Suprapubic skin (tissue), 4 donors: ENCODE results near the gene GAB1. TPM values are rescaled to one million over a fixed set of nuclear protein-coding genes. Genes with fewer than 3 reads are reported as not detected.

Source experiments
- DNase-seq, 2 donors: peaks; one replicate each; pipeline ENCODE4 v3.0.0-alpha.2; 2019; ENCODE audit warnings: low spot score in 2 of 2
- H3K27ac ChIP-seq: fragments of 200-600 bp; sonication (generic); one replicate; pipeline ENCODE4 v1.5.1; 2019
- H3K27me3 ChIP-seq: fragments of 200-600 bp; sonication (generic); one replicate; pipeline ENCODE4 v1.5.1; 2019
- H3K36me3 ChIP-seq: fragments of 200-600 bp; sonication (generic); one replicate; pipeline ENCODE4 v1.5.1; 2019
- H3K4me1 ChIP-seq: fragments of 200-600 bp; sonication (generic); one replicate; pipeline ENCODE4 v1.5.1; 2019
- H3K4me3 ChIP-seq: fragments of 200-600 bp; sonication (generic); one replicate; pipeline ENCODE4 v1.5.1; 2019; ENCODE audit warnings: mild to moderate bottlenecking
- H3K9me3 ChIP-seq: fragments of 200-600 bp; sonication (generic); one replicate; pipeline ENCODE4 v1.5.1; 2019
- EP300 ChIP-seq: sonication (generic); formaldehyde crosslinking; IDR thresholded peaks from one replicate; pipeline ENCODE4 v1.6.1; 2017; ENCODE audit warnings: antibody characterized with exemption
- POLR2A ChIP-seq, 2 donors: fragments of 450-650 bp; IDR thresholded peaks; one replicate each; pipeline ENCODE4 v1.6.1; 2017; ENCODE audit warnings: antibody characterized with exemption in 2 of 2, mild to moderate bottlenecking in 2 of 2, moderate library complexity in 2 of 2
- POLR2AphosphoS5 ChIP-seq, 3 donors: sonication (generic); formaldehyde crosslinking; IDR thresholded peaks; one replicate each; pipeline ENCODE4 v1.6.1; 2017; ENCODE audit warnings: antibody characterized with exemption in 3 of 3
- WGBS: methylation state at CpG from one replicate; pipeline ENCODE4 v1.1.5; 2018; 5-methylcytosine and 5-hydroxymethylcytosine counted together
- total RNA-seq, 4 donors: library from RNA; depleted of rRNA; stranded (reverse); fragments of >200 nt; gene quantifications; one replicate each; pipeline ENCODE4 v1.1.0, GENCODE V29; 2016
- TF ChIP-seq, protein P1 (sequence below), 2 donors: fragments of 200-600 bp in 1 of 2; fragments of 450-650 bp in 1 of 2; sonication (generic) in 1 of 2; IDR thresholded peaks; one replicate each; pipeline ENCODE4 v1.5.1; 2016 to 2019; ENCODE audit warnings: antibody characterized with exemption in 2 of 2, mild to moderate bottlenecking in 1 of 2, moderate library complexity in 1 of 2

Gene GAB1
- total RNA-seq, 4 donors from 2014 or later: 39.5 to 64.5 (median 46.4) TPM

DNA sequence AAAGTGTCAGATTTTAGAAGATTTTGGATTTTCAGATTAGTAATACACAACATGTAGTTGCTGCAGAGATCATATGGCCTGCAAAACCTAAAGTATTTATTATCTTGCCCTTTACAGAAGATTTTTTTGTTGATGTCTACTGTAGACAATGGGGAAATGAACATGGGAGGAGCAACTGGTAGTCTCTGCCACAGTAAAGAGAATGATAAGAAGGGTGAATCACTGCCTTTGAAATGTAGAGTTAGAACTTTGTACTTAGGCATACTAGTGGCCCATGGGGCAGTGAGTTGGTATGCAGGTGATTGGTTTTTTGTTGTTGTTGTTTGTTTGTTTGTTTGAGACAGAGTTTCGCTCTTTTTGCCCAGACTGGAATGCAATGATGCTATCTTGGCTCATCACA, 50.1 kb downstream of the GAB1 start:
- Histone ChIP-seq H3K4me1 (peaks cover 46% of the 10 kb centered on the region), H3K36me3 (no peaks in the 10 kb centered on the region), H3K27me3 (no peaks in the 10 kb centered on the region), H3K9me3 (no peaks in the 10 kb centered on the region), H3K27ac (no peak overlapping the region), H3K4me3 (no peak overlapping the region)
- DNase-seq: no peak
- TF ChIP-seq, protein P1, sequence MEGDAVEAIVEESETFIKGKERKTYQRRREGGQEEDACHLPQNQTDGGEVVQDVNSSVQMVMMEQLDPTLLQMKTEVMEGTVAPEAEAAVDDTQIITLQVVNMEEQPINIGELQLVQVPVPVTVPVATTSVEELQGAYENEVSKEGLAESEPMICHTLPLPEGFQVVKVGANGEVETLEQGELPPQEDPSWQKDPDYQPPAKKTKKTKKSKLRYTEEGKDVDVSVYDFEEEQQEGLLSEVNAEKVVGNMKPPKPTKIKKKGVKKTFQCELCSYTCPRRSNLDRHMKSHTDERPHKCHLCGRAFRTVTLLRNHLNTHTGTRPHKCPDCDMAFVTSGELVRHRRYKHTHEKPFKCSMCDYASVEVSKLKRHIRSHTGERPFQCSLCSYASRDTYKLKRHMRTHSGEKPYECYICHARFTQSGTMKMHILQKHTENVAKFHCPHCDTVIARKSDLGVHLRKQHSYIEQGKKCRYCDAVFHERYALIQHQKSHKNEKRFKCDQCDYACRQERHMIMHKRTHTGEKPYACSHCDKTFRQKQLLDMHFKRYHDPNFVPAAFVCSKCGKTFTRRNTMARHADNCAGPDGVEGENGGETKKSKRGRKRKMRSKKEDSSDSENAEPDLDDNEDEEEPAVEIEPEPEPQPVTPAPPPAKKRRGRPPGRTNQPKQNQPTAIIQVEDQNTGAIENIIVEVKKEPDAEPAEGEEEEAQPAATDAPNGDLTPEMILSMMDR (IDR thresholded peaks at IDR 0.05): no peak
- TF ChIP-seq EP300 (no peak), POLR2AphosphoS5 (IDR thresholded peaks at IDR 0.05) (no peak), POLR2A (IDR thresholded peaks at IDR 0.05) (no peak)
- WGBS: 93% methylated on average over 1 of the region's 1 CpG

DNA sequence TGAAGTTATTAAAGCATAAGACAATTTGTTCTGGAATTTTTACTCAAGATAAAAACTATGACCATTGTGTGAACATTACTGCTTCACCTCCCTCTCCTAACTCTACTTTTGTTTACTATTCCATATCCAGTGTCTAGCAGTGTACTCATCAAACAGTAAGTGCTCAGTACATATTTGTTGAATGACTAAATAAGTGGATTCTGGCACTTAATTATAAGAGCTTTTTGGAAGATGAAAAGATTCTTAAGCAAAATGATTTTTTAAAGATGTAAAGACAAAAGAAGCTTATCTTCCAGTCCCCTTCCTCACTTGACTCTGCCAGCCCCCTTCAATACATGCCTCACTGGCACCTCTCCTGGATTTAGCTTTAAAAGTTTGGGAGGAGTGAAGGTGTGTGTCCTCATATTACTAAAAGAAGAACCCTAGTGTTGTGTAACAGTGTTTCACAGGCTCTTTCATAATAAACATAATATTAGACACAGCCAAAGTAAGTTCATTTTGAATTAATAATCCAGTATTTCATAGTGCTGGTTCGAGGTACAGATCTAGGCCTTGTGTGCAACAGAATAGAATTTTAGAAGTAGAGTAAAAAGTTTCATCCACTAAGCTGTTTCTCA, 53.0 kb downstream of the GAB1 start:
- TF ChIP-seq, protein P1 (IDR thresholded peaks at IDR 0.05): no peak
- TF ChIP-seq EP300 (no peak), POLR2AphosphoS5 (IDR thresholded peaks at IDR 0.05) (no peak), POLR2A (IDR thresholded peaks at IDR 0.05) (no peak)
- H3K4me3 ChIP-seq: no peak overlapping the region
- peaks cover 34% of the 10 kb centered on the region for H3K4me1 ChIP-seq
- H3K36me3 ChIP-seq: no peaks in the 10 kb centered on the region
- H3K9me3 ChIP-seq: no peaks in the 10 kb centered on the region
- H3K27ac ChIP-seq: peak overlapping the region; percentile 3
- WGBS: 33% methylated on average over 1 of the region's 1 CpG
- H3K27me3 ChIP-seq: no peaks in the 10 kb centered on the region
- no peak for DNase-seq

DNA sequence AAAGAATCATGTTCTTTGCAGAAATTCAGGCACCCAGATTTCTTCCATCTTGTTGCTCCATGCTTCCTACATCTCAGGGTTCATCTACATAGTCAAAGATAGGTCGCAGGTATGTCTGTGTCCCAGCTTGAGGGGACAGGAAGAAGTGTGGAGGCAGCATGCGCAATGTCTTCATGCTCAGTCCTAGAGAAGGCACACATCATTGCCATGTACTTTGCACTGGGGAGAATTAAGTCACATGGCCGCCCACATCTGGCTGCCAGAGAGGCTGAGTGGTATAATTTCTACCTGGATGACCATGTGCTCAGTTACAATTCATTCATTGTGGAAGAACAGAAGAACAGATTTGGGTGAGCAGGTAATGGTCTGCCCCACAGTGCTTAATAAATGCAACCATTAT, 54.1 kb downstream of the GAB1 start:
- Histone ChIP-seq H3K4me1 (peaks cover 31% of the 10 kb centered on the region), H3K27ac (no peak overlapping the region)
- 82% methylated on average over 3 of the region's 3 CpGs for whole genome bisulfite sequencing

DNA sequence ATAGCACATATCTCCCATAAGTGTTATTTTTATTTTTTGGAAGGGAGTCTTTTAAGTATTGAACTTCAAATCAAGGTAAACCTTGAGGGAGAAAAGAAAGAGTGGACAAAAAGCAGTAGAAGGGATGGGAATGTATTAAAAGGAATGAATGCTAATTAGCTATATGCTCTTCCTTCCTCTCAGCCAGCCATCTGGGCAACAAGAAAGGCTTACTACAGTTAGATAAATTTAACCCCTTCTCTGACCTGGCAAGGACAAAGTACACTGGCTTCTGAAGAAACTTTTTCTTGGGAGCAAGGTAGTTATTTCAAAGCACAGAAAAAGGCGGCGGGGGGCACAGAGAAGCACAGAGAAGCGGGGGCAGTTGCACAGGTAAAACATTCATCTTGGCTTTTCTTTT, 54.6 kb downstream of the GAB1 start:
- 93% methylated on average over 3 of the region's 3 CpGs for WGBS
- H3K36me3 ChIP-seq: no peaks in the 10 kb centered on the region
- H3K4me3 ChIP-seq: no peak overlapping the region
- no peaks in the 10 kb centered on the region for H3K9me3 ChIP-seq
- H3K4me1 ChIP-seq: peaks cover 31% of the 10 kb centered on the region
- TF ChIP-seq POLR2A (IDR thresholded peaks at IDR 0.05) (no peak), POLR2AphosphoS5 (IDR thresholded peaks at IDR 0.05) (no peak), EP300 (no peak)
- TF ChIP-seq, protein P1 (IDR thresholded peaks at IDR 0.05): no peak
- H3K27ac ChIP-seq: no peak overlapping the region
- H3K27me3 ChIP-seq: no peaks in the 10 kb centered on the region
- no peak for DNase-seq

More for the DNA sequence above, 54.1 kb downstream of the GAB1 start:
- TF ChIP-seq POLR2A (IDR thresholded peaks at IDR 0.05) (no peak), POLR2AphosphoS5 (IDR thresholded peaks at IDR 0.05) (no peak), EP300 (no peak)
- TF ChIP-seq, protein P1 (IDR thresholded peaks at IDR 0.05): no peak
- H3K27me3 ChIP-seq: no peaks in the 10 kb centered on the region
- H3K36me3 ChIP-seq: no peaks in the 10 kb centered on the region
- H3K9me3 ChIP-seq: no peaks in the 10 kb centered on the region
- DNase-seq: no peak
- no peak overlapping the region for H3K4me3 ChIP-seq

DNA sequence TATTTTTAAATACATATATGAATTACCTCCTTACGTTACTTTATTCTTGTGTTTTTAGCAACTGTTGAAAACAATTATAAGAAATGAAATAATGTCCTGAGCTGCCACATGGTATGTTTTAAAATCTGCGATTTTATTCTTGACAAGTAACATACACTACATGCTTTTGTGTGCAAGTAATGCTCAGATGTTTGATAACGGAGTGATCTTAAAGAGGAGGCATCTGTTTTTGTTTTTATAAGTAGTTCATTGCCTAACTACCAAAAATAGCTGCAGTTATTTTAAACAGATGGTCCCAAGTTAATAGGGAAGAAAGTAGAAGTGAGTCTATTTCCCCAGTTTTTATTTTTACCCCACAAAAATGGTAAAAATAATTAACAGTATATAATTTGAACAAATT, 55.2 kb downstream of the GAB1 start:
- WGBS: 50% methylated on average over 3 of the region's 3 CpGs
- Histone ChIP-seq H3K4me3 (no peak overlapping the region), H3K36me3 (no peaks in the 10 kb centered on the region), H3K9me3 (no peaks in the 10 kb centered on the region), H3K27ac (no peak overlapping the region), H3K27me3 (no peaks in the 10 kb centered on the region), H3K4me1 (peaks cover 34% of the 10 kb centered on the region)
- no peak for TF ChIP-seq POLR2A (IDR thresholded peaks at IDR 0.05)
- TF ChIP-seq, protein P1 (IDR thresholded peaks at IDR 0.05): no peak
- no peak for TF ChIP-seq EP300
- TF ChIP-seq POLR2AphosphoS5 (IDR thresholded peaks at IDR 0.05): no peak
- no peak for DNase-seq
